Measurements from ENCODE around the gene TAS1R1. TPM values are rescaled to one million over a fixed set of nuclear protein-coding genes. Genes with fewer than 3 reads are reported as not detected.

TAS1R1 gene
- polyA plus RNA-seq, 1 donor from 2014 or later: not detected

- H2AFZ ChIP-seq (ENCODE audit: low read depth, low read length): no peak overlapping the region
- H3K27ac ChIP-seq (ENCODE audit: low read length): no peak overlapping the region
- H4K20me1 ChIP-seq (ENCODE audit: insufficient read depth): no peaks in the 10 kb centered on the region
- H3F3A ChIP-seq (ENCODE audit: insufficient read depth, low read length, poor library complexity, severe bottlenecking): no peaks in the 10 kb centered on the region
- no peaks in the 10 kb centered on the region for H3K27me3 ChIP-seq (ENCODE audit: insufficient read depth, low read depth, low read length)
- H3K9me2 ChIP-seq (ENCODE audit: insufficient read depth, low read length): no peaks in the 10 kb centered on the region
- no peak for TF ChIP-seq TAF1 (IDR thresholded peaks at IDR 0.05; ENCODE audit: low read depth)
- no peak for TF ChIP-seq EZH2 (IDR thresholded peaks at IDR 0.05; ENCODE audit: borderline replicate concordance, insufficient read depth, low read length, poor library complexity, severe bottlenecking)
- no peak for TF ChIP-seq CTCF (IDR thresholded peaks at IDR 0.05; ENCODE audit: poor library complexity, severe bottlenecking)
- no peak for TF ChIP-seq POLR2AphosphoS5 (IDR thresholded peaks at IDR 0.05)
- no peak for TF ChIP-seq MXI1 (conservative IDR thresholded peaks at IDR 0.05; ENCODE audit: poor library complexity, severe bottlenecking)
- TF ChIP-seq RAD21 (conservative IDR thresholded peaks at IDR 0.05): no peak
- TF ChIP-seq SMC3 (conservative IDR thresholded peaks at IDR 0.05; ENCODE audit: poor library complexity): no peak
- no peak for TF ChIP-seq REST (IDR thresholded peaks at IDR 0.05; ENCODE audit: borderline replicate concordance)
- H3K4me2 ChIP-seq (ENCODE audit: low read length): no peak overlapping the region
- no peak overlapping the region for H3K9ac ChIP-seq (ENCODE audit: low read length)
- H3K4me3 ChIP-seq (ENCODE audit: low read length): no peak overlapping the region
- H3K9me3 ChIP-seq (ENCODE audit: low read length): no peaks in the 10 kb centered on the region
- no peaks in the 10 kb centered on the region for H3K79me2 ChIP-seq (replicated peaks; ENCODE audit: insufficient read depth, low read length)
- H3K36me3 ChIP-seq (ENCODE audit: insufficient read depth, low read length): no peaks in the 10 kb centered on the region
Observed at GRCh38 chr1:6570987-6571386, 15.9 kb downstream of the TAS1R1 start.

- no peaks in the 10 kb centered on the region for H3K9me2 ChIP-seq (ENCODE audit: insufficient read depth, low read length)
- H3K9ac ChIP-seq (ENCODE audit: low read length): no peak overlapping the region
- no peaks in the 10 kb centered on the region for H3K79me2 ChIP-seq (replicated peaks; ENCODE audit: insufficient read depth, low read length)
- no peaks in the 10 kb centered on the region for H3K36me3 ChIP-seq (ENCODE audit: insufficient read depth, low read length)
- no peak overlapping the region for H3K4me3 ChIP-seq (ENCODE audit: low read length)
- H3K4me2 ChIP-seq (ENCODE audit: low read length): no peak overlapping the region
- no peak for TF ChIP-seq RAD21 (conservative IDR thresholded peaks at IDR 0.05)
- no peak for TF ChIP-seq REST (IDR thresholded peaks at IDR 0.05; ENCODE audit: borderline replicate concordance)
- no peak for TF ChIP-seq CTCF (IDR thresholded peaks at IDR 0.05; ENCODE audit: poor library complexity, severe bottlenecking)
- TF ChIP-seq EP300 (conservative IDR thresholded peaks at IDR 0.05; ENCODE audit: poor library complexity, severe bottlenecking): no peak
- TF ChIP-seq TAF1 (IDR thresholded peaks at IDR 0.05; ENCODE audit: low read depth): no peak
- TF ChIP-seq EZH2 (IDR thresholded peaks at IDR 0.05; ENCODE audit: borderline replicate concordance, insufficient read depth, low read length, poor library complexity, severe bottlenecking): no peak
- H3K27ac ChIP-seq (ENCODE audit: low read length): no peak overlapping the region
- no peaks in the 10 kb centered on the region for H3K27me3 ChIP-seq (ENCODE audit: insufficient read depth, low read depth, low read length)
- no peak overlapping the region for H2AFZ ChIP-seq (ENCODE audit: low read depth, low read length)
- no peaks in the 10 kb centered on the region for H4K20me1 ChIP-seq (ENCODE audit: insufficient read depth)
- H3F3A ChIP-seq (ENCODE audit: insufficient read depth, low read length, poor library complexity, severe bottlenecking): no peaks in the 10 kb centered on the region
- H3K9me3 ChIP-seq (ENCODE audit: low read length): no peaks in the 10 kb centered on the region
Observed at GRCh38 chr1:6572653-6573383, 17.7 kb downstream of the TAS1R1 start.

All from neural cell (in vitro differentiated cells).